HFFc6 (cell line): ENCODE results near the gene TLK1. TPM values are rescaled to one million over a fixed set of nuclear protein-coding genes. Genes with fewer than 3 reads are reported as not detected.

Experiments
- DNase-seq: peaks from one replicate; pipeline ENCODE4 v3.0.0-alpha.2; 2018
- H3K27ac Mint-ChIP-seq: 2 replicates; pipeline ENCODE4 v1.8.0; 2020; ENCODE audit warnings: mild to moderate bottlenecking, mixed read lengths
- H3K27me3 Mint-ChIP-seq: 2 replicates; pipeline ENCODE4 v1.8.0; 2021; ENCODE audit warnings: mild to moderate bottlenecking, moderate library complexity, mixed read lengths; ENCODE audit not compliant: insufficient read depth
- H3K36me3 Mint-ChIP-seq: 2 replicates; pipeline ENCODE4 v1.8.0; 2021; ENCODE audit warnings: low read depth, mixed read lengths
- H3K4me1 Mint-ChIP-seq: 2 replicates; pipeline ENCODE4 v1.8.0; 2020; ENCODE audit warnings: low read depth, mixed read lengths
- H3K4me3 Mint-ChIP-seq: 2 replicates; pipeline ENCODE4 v1.8.0; 2020; ENCODE audit warnings: mild to moderate bottlenecking, moderate library complexity, mixed read lengths
- H3K9me3 Mint-ChIP-seq: 2 replicates; pipeline ENCODE4 v1.8.0; 2020; ENCODE audit warnings: mild to moderate bottlenecking, mixed read lengths
- total RNA-seq, 6 experiments: library from RNA; stranded (reverse); fragmentation: NEBNext Ultra II Directional; extraction: Animal tissue kit (Norgen Biotek cat#: 25700); gene quantifications; 2 replicates in 1 of 6; 3 replicates in 5 of 6; pipeline ENCODE4 v1.2.3, GENCODE V29; 2021
- TF ChIP-seq, protein P1 (sequence below): fragments of 200-600 bp; sonication (generic); IDR thresholded peaks from 2 replicates; pipeline ENCODE4 v1.5.0; 2021; ENCODE audit warnings: antibody characterized with exemption, mild to moderate bottlenecking

The TLK1 gene
- total RNA-seq, 6 experiments from 2014 or later: 46.9 to 61.1 (median 53.1) TPM

DNA sequence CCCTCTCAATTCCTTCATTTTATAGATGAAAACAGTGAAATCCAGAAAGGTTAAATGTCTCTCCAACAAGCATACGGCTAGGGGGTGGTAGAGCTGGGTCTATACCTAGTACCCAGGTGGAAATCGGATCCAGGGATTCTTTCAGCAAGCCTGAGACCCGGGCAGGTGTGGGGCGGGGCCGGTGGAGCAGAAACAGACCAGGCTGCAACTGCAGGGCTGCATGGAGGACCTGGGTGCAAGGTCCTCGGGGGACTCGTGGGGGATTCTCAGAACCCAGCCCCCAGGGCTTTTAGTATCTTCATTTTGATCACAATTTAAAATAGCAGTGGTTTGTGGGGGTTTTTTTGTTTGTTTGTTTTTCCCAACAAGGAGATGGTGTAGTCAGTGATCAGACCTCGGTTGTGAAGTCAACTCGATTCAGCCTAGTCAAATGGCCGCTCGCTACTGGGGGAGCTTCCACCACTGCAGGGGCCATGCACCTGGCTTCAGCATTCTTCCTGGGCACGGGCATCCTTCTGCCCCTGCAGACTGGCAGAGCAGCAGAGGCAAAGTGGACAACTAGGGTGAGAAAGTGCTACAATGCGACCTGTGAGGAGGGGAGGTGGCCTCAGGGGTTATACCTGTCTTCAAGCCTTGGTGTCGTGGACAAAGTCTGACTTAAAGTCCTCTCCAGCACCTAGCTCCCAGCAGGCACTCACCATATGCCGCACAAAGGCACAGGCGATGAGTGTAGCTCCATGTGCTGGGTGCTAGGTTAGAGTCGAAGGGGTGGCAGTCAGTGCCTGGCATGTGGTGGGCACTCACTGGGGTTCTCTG is 185.4 kb downstream of the TLK1 start:
- Mint-ChIP-seq H3K4me1 (peaks cover 21% of the 10 kb centered on the region), H3K4me3 (no peak overlapping the region), H3K27ac (no peak overlapping the region), H3K36me3 (no peaks in the 10 kb centered on the region), H3K27me3 (no peaks in the 10 kb centered on the region; the same call in 1 of the 2 replicates), H3K9me3 (no peaks in the 10 kb centered on the region)
- DNase-seq: no peak
- TF ChIP-seq, protein P1, sequence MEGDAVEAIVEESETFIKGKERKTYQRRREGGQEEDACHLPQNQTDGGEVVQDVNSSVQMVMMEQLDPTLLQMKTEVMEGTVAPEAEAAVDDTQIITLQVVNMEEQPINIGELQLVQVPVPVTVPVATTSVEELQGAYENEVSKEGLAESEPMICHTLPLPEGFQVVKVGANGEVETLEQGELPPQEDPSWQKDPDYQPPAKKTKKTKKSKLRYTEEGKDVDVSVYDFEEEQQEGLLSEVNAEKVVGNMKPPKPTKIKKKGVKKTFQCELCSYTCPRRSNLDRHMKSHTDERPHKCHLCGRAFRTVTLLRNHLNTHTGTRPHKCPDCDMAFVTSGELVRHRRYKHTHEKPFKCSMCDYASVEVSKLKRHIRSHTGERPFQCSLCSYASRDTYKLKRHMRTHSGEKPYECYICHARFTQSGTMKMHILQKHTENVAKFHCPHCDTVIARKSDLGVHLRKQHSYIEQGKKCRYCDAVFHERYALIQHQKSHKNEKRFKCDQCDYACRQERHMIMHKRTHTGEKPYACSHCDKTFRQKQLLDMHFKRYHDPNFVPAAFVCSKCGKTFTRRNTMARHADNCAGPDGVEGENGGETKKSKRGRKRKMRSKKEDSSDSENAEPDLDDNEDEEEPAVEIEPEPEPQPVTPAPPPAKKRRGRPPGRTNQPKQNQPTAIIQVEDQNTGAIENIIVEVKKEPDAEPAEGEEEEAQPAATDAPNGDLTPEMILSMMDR: no peak

DNA sequence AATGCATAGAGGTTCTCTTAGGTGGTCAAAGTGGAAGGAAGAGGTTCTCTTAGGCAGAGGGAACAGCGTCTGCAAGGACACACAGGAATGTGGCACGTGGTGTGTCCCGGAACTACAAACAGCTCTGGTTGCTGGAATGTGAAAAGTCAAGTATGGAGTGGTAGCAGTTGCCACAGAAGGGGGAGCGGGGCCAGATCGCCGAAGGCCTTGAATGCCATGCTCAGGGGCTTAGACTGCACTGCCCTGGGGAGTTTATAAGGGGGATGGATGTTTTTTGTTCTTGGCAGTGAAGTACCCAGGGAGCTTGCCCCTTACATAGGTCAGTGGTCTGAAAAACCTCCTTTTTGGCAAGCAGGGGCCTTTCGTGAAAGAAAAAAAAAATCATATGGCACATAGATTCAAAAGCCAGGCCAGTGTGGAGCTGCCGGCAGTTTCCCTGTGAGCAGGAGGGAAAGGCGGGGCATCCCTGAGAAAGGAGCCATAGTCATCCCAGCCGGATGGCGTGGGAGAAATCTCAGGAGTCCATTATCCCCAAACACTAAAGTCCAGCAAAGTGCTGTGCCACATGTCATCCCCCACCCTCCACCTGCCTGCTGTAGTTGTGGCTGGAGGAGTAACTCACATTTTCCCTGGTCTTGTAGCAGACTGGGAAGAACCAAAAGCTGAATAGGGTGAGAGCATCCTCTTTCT is 186.2 kb downstream of the TLK1 start:
- Mint-ChIP-seq H3K27ac (peak overlapping the region; percentile 63), H3K27me3 (no peaks in the 10 kb centered on the region; the same call in 1 of the 2 replicates), H3K4me3 (peak overlapping the region; percentile 71), H3K4me1 (peaks cover 21% of the 10 kb centered on the region), H3K9me3 (no peaks in the 10 kb centered on the region), H3K36me3 (no peaks in the 10 kb centered on the region)
- DNase-seq: peak; percentile 35
- TF ChIP-seq, protein P1: no peak

- Mint-ChIP-seq H3K36me3 (peaks cover under 1% of the 10 kb centered on the region; the same call in 1 of the 2 replicates), H3K27me3 (peaks cover 1% of the 10 kb centered on the region; the same call in 1 of the 2 replicates), H3K27ac (peak overlapping the region; percentile 63), H3K4me1 (peaks cover 21% of the 10 kb centered on the region), H3K9me3 (no peaks in the 10 kb centered on the region), H3K4me3 (peak overlapping the region; percentile 84)
- peak; percentile 58 for DNase-seq
- TF ChIP-seq, protein P1: peak; percentile 97
These were observed 187.0 kb downstream of the TLK1 start for GRCh38 chr2:170973492-170974303.

GRCh38 chr2:170973225-170973491 is 187.5 kb downstream of the TLK1 start:
- peaks cover 21% of the 10 kb centered on the region for H3K4me1 Mint-ChIP-seq
- TF ChIP-seq, protein P1: no peak
- peak overlapping the region; percentile 71 for H3K27ac Mint-ChIP-seq
- DNase-seq: no peak
- peaks cover 4% of the 10 kb centered on the region; the same call in 1 of the 2 replicates for H3K27me3 Mint-ChIP-seq
- peaks cover 5% of the 10 kb centered on the region for H3K36me3 Mint-ChIP-seq
- peak overlapping the region; percentile 69 for H3K4me3 Mint-ChIP-seq
- no peaks in the 10 kb centered on the region for H3K9me3 Mint-ChIP-seq

- Mint-ChIP-seq H3K27me3 (peaks cover 4% of the 10 kb centered on the region), H3K9me3 (no peaks in the 10 kb centered on the region), H3K4me1 (peaks cover 21% of the 10 kb centered on the region), H3K36me3 (peaks cover 10% of the 10 kb centered on the region), H3K27ac (peak overlapping the region; percentile 71), H3K4me3 (peak overlapping the region; percentile 69)
- peak; percentile 15 for DNase-seq
- TF ChIP-seq, protein P1: no peak
These were observed 188.1 kb downstream of the TLK1 start for GRCh38 chr2:170972296-170973224.
